ENCODE results near the gene TSPAN33. TPM values are rescaled to one million over a fixed set of nuclear protein-coding genes. Genes with fewer than 3 reads are reported as not detected.

The TSPAN33 gene
- total RNA-seq, 1 donor from 2014 or later: 1.3 TPM

DNA sequence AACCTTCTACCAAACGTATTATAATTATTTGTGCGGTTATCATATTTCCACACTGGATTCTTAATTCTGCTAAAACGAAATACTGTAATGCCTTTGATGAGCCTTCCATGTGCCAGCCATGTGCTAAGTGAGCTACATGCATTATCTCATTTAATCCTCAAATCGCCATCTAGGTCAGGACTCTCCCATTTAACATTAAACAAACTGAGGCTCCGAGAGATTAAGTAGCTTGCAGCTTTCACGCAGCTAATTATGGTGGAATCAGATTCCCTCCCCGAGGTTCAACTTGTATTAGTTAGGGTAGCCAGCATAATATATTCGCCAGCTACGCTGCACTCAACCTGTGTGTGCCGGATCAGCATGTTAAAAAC, 798 bp upstream of the TSPAN33 start:
- DNase-seq (ENCODE audit: low read depth) (no peak), FAIRE-seq (no peak)
- Histone ChIP-seq H3K36me3 (ENCODE audit: control insufficient read depth, insufficient read depth, low read length) (no peaks in the 10 kb centered on the region), H3K4me3 (ENCODE audit: low read depth, low read length) (no peak overlapping the region), H3K27me3 (ENCODE audit: control insufficient read depth, insufficient read depth, low read length) (peaks cover 4% of the 10 kb centered on the region)
- TF ChIP-seq, protein P1, sequence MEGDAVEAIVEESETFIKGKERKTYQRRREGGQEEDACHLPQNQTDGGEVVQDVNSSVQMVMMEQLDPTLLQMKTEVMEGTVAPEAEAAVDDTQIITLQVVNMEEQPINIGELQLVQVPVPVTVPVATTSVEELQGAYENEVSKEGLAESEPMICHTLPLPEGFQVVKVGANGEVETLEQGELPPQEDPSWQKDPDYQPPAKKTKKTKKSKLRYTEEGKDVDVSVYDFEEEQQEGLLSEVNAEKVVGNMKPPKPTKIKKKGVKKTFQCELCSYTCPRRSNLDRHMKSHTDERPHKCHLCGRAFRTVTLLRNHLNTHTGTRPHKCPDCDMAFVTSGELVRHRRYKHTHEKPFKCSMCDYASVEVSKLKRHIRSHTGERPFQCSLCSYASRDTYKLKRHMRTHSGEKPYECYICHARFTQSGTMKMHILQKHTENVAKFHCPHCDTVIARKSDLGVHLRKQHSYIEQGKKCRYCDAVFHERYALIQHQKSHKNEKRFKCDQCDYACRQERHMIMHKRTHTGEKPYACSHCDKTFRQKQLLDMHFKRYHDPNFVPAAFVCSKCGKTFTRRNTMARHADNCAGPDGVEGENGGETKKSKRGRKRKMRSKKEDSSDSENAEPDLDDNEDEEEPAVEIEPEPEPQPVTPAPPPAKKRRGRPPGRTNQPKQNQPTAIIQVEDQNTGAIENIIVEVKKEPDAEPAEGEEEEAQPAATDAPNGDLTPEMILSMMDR (IDR thresholded peaks at IDR 0.05; ENCODE audit: insufficient read depth, low read length, severe bottlenecking): no peak

- TF ChIP-seq, protein P1 (IDR thresholded peaks at IDR 0.05; ENCODE audit: insufficient read depth, low read length, severe bottlenecking): peak; percentile 40
- no peak for FAIRE-seq
These were observed 544 bp downstream of the TSPAN33 start for GRCh38 chr7:129144834-129145668.

GRCh38 chr7:129146237-129146979, 1.9 kb downstream of the TSPAN33 start:
- FAIRE-seq (no peak), DNase-seq (ENCODE audit: low read depth) (no peak)
- peaks cover 4% of the 10 kb centered on the region for H3K27me3 ChIP-seq (ENCODE audit: control insufficient read depth, insufficient read depth, low read length)
- TF ChIP-seq, protein P1 (IDR thresholded peaks at IDR 0.05; ENCODE audit: insufficient read depth, low read length, severe bottlenecking): no peak
- H3K36me3 ChIP-seq (ENCODE audit: control insufficient read depth, insufficient read depth, low read length): no peaks in the 10 kb centered on the region
- no peak overlapping the region for H3K4me3 ChIP-seq (ENCODE audit: low read depth, low read length)

More at GRCh38 chr7:129144834-129145668, 544 bp downstream of the TSPAN33 start:
- Histone ChIP-seq H3K27me3 (ENCODE audit: control insufficient read depth, insufficient read depth, low read length) (peaks cover 4% of the 10 kb centered on the region), H3K36me3 (ENCODE audit: control insufficient read depth, insufficient read depth, low read length) (no peaks in the 10 kb centered on the region), H3K4me3 (ENCODE audit: low read depth, low read length) (peak overlapping the region; percentile 51)
- DNase-seq (ENCODE audit: low read depth): no peak

DNA sequence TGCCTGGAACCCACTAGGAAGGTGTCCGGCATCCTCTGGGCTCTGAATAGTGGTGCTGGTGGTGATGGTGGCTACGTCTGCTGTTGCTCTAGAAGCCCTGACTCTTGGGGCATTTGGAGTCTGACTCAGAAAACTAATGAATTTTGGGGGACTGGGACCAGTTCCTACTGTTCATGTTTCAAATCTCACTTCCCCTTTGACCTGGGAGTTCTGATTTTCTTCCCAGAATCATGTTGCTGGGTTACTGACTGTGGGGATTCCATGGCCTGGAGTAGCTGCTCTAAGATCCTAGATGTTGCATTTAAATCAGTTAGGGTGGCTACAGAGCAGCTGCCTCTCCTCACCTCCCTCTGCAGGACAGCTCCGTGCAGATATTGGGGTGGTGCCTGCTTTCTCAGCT, 3.2 kb downstream of the TSPAN33 start:
- no peak for DNase-seq (ENCODE audit: low read depth)
- TF ChIP-seq, protein P1 (IDR thresholded peaks at IDR 0.05; ENCODE audit: insufficient read depth, low read length, severe bottlenecking): no peak
- H3K4me3 ChIP-seq (ENCODE audit: low read depth, low read length): no peak overlapping the region
- no peaks in the 10 kb centered on the region for H3K36me3 ChIP-seq (ENCODE audit: control insufficient read depth, insufficient read depth, low read length)
- peaks cover 4% of the 10 kb centered on the region for H3K27me3 ChIP-seq (ENCODE audit: control insufficient read depth, insufficient read depth, low read length)
- no peak for FAIRE-seq

- TF ChIP-seq, protein P1 (IDR thresholded peaks at IDR 0.05; ENCODE audit: insufficient read depth, low read length, severe bottlenecking): no peak
- Histone ChIP-seq H3K36me3 (ENCODE audit: control insufficient read depth, insufficient read depth, low read length) (no peaks in the 10 kb centered on the region), H3K4me3 (ENCODE audit: low read depth, low read length) (no peak overlapping the region), H3K27me3 (ENCODE audit: control insufficient read depth, insufficient read depth, low read length) (peaks cover 2% of the 10 kb centered on the region)
- FAIRE-seq (no peak), DNase-seq (ENCODE audit: low read depth) (no peak)
These were observed 5.0 kb downstream of the TSPAN33 start for GRCh38 chr7:129149511-129149910.

Data from bronchial epithelial cell (primary cell).